22Rv1 (cell line): ENCODE data around the gene ADNP.

Experiments used
- H3K27ac ChIP-seq: fragments of 450-650 bp; 2 replicates; pipeline ENCODE4 v1.5.1; 2017
- ZFX ChIP-seq: fragments of 450-650 bp; IDR thresholded peaks from 2 replicates; pipeline ENCODE4 v1.6.1; 2017; ENCODE audit warnings: antibody characterized with exemption, borderline replicate concordance
- TF ChIP-seq, protein P1 (sequence below): fragments of 450-650 bp; IDR thresholded peaks from 2 replicates; pipeline ENCODE4 v1.5.1; 2017; ENCODE audit warnings: mild to moderate bottlenecking

The ADNP gene

DNA sequence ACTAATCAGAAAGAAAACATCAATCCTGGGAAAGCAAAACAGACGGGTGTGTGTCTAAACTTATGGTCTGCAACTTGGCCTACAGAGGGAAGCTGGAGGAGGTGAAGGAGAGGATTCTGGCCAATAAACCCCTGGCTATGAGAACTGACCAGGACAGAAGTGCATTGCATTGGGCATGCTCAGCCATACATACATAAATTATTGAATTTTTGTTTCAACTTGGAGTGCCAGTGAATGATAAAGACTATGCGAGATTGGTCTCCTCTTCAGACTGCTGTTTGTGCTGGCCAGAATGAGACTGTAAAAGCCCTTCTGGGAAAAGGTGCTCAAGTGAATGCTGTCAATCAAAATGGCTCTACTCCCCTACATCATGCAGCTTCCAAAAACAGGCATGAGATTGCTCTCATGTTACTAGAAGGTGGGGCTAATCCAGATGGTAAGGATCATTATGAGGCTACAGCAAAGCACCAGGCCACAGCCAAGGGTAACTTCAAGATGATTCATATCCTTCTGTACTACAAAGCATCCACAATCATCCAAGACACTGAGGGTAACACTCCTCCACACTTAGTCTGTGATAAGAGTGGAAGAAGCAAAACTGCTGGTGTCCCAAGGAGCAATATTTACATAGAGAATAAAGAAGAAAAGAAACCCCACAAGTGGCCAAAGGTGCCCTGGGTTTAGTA, 17.4 kb downstream of the ADNP start:
- TF ChIP-seq ZFX: no peak
- TF ChIP-seq, protein P1, sequence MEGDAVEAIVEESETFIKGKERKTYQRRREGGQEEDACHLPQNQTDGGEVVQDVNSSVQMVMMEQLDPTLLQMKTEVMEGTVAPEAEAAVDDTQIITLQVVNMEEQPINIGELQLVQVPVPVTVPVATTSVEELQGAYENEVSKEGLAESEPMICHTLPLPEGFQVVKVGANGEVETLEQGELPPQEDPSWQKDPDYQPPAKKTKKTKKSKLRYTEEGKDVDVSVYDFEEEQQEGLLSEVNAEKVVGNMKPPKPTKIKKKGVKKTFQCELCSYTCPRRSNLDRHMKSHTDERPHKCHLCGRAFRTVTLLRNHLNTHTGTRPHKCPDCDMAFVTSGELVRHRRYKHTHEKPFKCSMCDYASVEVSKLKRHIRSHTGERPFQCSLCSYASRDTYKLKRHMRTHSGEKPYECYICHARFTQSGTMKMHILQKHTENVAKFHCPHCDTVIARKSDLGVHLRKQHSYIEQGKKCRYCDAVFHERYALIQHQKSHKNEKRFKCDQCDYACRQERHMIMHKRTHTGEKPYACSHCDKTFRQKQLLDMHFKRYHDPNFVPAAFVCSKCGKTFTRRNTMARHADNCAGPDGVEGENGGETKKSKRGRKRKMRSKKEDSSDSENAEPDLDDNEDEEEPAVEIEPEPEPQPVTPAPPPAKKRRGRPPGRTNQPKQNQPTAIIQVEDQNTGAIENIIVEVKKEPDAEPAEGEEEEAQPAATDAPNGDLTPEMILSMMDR: no peak
- no peak overlapping the region for H3K27ac ChIP-seq

DNA sequence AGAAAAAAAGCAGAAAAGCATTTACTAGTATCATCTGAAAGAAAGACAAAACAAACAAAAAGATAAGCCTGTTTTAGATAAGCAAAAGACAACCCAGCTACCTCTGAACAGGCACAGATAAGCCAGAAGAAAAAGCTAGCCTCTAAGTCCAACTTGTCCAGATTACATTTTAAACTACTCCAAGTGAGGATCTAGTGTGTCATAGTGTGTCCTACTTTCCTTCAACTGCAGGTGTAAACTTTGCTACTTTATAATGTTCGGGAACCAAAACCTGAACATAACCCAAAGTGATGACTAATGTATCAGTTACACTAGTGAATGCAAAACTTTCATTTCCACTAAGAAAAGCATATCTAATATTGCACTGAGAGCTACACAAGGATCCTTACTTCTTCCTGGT, 19.5 kb downstream of the ADNP start:
- TF ChIP-seq, protein P1: no peak
- no peak for TF ChIP-seq ZFX
- no peak overlapping the region for H3K27ac ChIP-seq

DNA sequence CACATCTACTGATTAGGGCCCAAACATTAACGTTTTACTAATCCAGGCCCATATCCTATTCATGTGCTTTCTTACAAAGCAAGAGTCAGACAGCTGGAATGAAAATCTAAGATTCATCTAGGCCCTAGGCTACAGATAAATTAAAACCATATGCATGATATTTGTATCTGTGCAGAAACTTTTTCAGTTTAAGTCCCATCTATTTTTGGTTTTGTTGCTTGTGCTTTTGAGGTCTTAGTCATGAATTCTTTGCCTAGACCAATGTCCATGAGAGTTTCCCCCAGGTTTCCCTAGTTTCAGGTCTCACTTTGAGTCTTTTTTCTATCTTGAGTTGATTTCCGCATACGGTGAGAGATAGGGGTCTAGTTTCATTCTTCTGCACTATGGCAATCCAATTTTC, 20.2 kb downstream of the ADNP start:
- no peak for TF ChIP-seq ZFX
- TF ChIP-seq, protein P1: no peak
- H3K27ac ChIP-seq: no peak overlapping the region

DNA sequence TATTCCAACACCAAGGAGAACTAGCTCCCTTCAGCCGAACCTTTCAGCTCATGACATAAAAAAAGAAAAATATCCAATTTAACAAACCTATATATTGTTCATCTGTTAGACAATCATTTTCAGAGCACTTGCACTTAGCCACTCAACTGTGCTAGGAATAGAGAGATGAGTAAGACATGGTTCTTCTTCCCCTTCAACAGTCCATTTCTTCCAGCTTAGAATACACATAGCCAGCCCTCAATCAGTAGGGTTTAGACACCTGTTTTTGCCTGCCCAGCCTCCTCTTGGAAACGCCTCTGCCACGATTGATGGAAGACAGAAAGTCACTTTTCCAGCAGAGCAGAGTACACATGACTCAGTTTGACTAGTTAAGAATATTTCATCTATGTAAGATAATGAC, 21.8 kb downstream of the ADNP start:
- TF ChIP-seq, protein P1: no peak
- no peak for TF ChIP-seq ZFX

DNA sequence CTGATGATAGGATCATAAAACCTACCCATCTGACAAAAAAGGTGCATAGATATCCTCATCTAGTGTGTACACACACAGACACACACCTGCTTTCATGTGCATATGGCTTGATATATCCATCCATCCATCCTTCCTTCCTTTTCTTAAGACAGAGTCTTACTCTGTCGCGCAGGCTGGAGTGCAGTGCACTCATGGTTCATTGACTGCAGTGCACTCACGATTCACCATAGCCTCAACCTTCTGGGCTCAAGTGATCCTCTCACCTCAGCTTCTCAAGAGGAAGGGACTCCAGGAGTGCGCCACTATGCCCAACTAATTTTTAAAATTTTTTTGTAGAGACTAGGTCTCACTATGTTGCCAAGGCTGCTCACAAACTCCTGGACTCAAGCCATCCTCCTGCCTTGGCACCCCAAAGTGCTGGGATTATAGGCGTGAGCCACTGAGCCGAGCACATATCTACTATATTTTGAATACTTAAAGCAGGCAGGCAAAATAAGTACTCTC, 27.1 kb downstream of the ADNP start:
- no peak overlapping the region for H3K27ac ChIP-seq
- TF ChIP-seq, protein P1: no peak
- TF ChIP-seq ZFX: no peak

More for the DNA sequence above, 21.8 kb downstream of the ADNP start:
- no peak overlapping the region for H3K27ac ChIP-seq

DNA sequence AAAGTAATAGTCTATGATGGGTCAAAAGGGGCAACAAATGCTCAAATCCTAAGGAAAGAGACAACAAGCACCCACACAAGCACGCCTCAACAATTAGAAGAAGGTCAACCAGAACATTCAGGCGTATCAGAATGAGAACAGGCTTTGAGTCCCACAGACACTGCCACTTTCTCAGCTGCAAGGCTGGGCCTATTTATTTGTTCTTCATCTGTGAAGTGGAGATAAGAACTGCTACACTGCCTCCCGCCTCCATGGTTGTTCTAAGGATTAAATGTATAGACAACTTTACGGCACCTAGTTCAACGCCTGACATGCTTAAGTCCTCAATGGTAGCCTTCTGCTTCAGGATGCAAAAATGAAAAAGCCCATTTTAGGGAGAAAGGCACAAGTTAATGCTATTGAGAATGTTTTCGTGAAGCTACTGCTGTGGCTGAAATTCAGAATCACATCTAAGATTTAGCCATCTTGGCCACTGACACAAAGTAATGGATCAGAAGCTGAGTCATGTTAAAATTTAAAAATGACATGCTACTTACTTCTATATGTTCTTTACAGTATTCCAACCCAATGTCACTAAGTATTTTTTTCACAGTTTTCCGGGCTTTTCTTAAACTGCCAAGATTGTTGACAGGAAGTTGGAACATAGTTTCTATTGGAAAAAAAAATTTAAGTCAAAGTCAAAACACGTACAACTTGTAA, 27.7 kb downstream of the ADNP start:
- TF ChIP-seq, protein P1: no peak
- no peak for TF ChIP-seq ZFX
- no peak overlapping the region; the same call in 1 of the 2 replicates for H3K27ac ChIP-seq

DNA sequence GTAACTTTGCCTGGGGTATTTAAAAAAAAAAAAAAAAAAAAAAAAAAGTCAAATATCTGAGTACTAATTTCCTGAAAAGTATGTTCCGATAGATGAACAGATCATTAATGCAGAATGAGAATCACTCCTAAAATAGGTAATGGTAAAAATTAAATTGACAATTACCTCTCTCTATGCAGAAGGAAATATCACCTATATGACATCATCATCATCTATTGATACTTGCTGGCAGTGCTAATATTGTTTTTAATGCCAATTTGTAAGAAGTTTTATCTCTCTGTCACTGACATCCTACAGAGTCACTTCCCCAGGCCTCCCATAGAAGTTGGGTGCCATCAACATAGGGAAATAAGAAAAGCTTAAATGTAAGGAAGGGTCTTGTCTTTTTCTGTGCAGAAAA, 29.9 kb downstream of the ADNP start:
- TF ChIP-seq, protein P1: no peak
- no peak for TF ChIP-seq ZFX
- no peak overlapping the region for H3K27ac ChIP-seq
